Testis (tissue), 2 donors: ENCODE data around the gene ELMO1.

Experiments
- POLR2A ChIP-seq: fragments of 450-650 bp; IDR thresholded peaks from one replicate; pipeline ENCODE4 v1.6.1; 2017; ENCODE audit warnings: antibody characterized with exemption, mild to moderate bottlenecking, moderate library complexity
- TF ChIP-seq, protein P1 (sequence below), 3 experiments: fragments of 450-650 bp in 2 of 3; fragments of 200-600 bp in 1 of 3; sonication (generic) in 1 of 3; IDR thresholded peaks; one replicate each; pipeline ENCODE4 v1.5.1; 2016 to 2019; ENCODE audit warnings: antibody characterized with exemption in 3 of 3, mild to moderate bottlenecking in 2 of 3, moderate library complexity in 1 of 3

GRCh38 chr7:37282093-37282444 lies 166.6 kb downstream of the ELMO1 start:
- TF ChIP-seq, protein P1, sequence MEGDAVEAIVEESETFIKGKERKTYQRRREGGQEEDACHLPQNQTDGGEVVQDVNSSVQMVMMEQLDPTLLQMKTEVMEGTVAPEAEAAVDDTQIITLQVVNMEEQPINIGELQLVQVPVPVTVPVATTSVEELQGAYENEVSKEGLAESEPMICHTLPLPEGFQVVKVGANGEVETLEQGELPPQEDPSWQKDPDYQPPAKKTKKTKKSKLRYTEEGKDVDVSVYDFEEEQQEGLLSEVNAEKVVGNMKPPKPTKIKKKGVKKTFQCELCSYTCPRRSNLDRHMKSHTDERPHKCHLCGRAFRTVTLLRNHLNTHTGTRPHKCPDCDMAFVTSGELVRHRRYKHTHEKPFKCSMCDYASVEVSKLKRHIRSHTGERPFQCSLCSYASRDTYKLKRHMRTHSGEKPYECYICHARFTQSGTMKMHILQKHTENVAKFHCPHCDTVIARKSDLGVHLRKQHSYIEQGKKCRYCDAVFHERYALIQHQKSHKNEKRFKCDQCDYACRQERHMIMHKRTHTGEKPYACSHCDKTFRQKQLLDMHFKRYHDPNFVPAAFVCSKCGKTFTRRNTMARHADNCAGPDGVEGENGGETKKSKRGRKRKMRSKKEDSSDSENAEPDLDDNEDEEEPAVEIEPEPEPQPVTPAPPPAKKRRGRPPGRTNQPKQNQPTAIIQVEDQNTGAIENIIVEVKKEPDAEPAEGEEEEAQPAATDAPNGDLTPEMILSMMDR (IDR thresholded peaks at IDR 0.05): no peak
- TF ChIP-seq POLR2A: no peak
